SK-N-SH (cell line): Measurements from ENCODE around the gene ITCH. TPM values are rescaled to one million over a fixed set of nuclear protein-coding genes. Genes with fewer than 3 reads are reported as not detected.

Experiments used
- CTCF ChIA-PET: fragments of 300-600, 350-600 bp; formaldehyde crosslinking; extraction: SDS; loops from one replicate; lab custom pipeline; 2021; lab: Yijun Ruan, JAX
- POLR2A ChIA-PET: fragments of 350-600 bp; sonication (Branson Sonifier 250); formaldehyde crosslinking; extraction: SDS; loops from one replicate; lab custom pipeline; 2020; ENCODE audit warnings: antibody characterized with exemption, inconsistent platforms; lab: Yijun Ruan, JAX
- DNase-seq: peaks from one replicate; pipeline ENCODE4 v3.0.0; 2012
- H2AFZ ChIP-seq: fragments of 200-600 bp; sonication (generic); 2 replicates; pipeline ENCODE4 v1.8.1; 2016; ENCODE audit warnings: antibody characterized with exemption, mild to moderate bottlenecking, low read depth
- H3F3A ChIP-seq: fragments of 200-600 bp; sonication (generic); replicated peaks from 2 replicates; pipeline ENCODE3; 2016; ENCODE audit warnings: antibody characterized with exemption, mild to moderate bottlenecking; ENCODE audit not compliant: insufficient read depth
- H3K27ac ChIP-seq, 2 experiments: fragments of 200-500 bp in 1 of 2; fragments of 200-600 bp in 1 of 2; sonication (Bioruptor generic) in 1 of 2; sonication (generic), shearing (Covaris generic) in 1 of 2; 2 replicates each; pipeline versions ENCODE4 v1.5.1 to v1.6.1; 2014 to 2016; ENCODE audit warnings: low read depth in 2 of 2, inconsistent platforms in 1 of 2, low read length in 1 of 2, mild to moderate bottlenecking in 1 of 2, mixed read lengths in 1 of 2
- H3K27me3 ChIP-seq: fragments of 200-600 bp; sonication (generic), shearing (Covaris generic); 2 replicates; pipeline ENCODE4 v1.6.1; 2016; ENCODE audit warnings: mixed run types; ENCODE audit not compliant: insufficient read depth
- H3K36me3 ChIP-seq, 2 experiments: fragments of 200-500 bp in 1 of 2; fragments of 200-600 bp in 1 of 2; sonication (Bioruptor generic) in 1 of 2; sonication (generic) in 1 of 2; replicated peaks in 1 of 2; 2 replicates each; pipeline versions ENCODE3 to v1.5.1; 2014 to 2016; ENCODE audit warnings: low read length in 1 of 2, mild to moderate bottlenecking in 1 of 2; ENCODE audit not compliant: insufficient read depth in 2 of 2, control insufficient read depth in 1 of 2
- H3K4me1 ChIP-seq, 2 experiments: fragments of 200-500 bp in 1 of 2; fragments of 200-600 bp in 1 of 2; sonication (Bioruptor generic) in 1 of 2; sonication (generic), shearing (Covaris generic) in 1 of 2; 2 replicates each; pipeline versions ENCODE4 v1.5.1 to v1.6.1; 2014 to 2016; ENCODE audit warnings: low read depth in 1 of 2, low read length in 1 of 2, mixed run types in 1 of 2; ENCODE audit not compliant: insufficient read depth in 2 of 2, control insufficient read depth in 1 of 2
- H3K4me2 ChIP-seq: fragments of 200-600 bp; sonication (generic), shearing (Covaris generic); 2 replicates; pipeline ENCODE4 v1.6.1; 2017; ENCODE audit warnings: mixed run types
- H3K4me3 ChIP-seq, 2 experiments: fragments of 200-500 bp in 1 of 2; fragments of 200-600 bp in 1 of 2; sonication (Bioruptor generic) in 1 of 2; sonication (generic), shearing (Covaris generic) in 1 of 2; 2 replicates each; pipeline versions ENCODE4 v1.5.1 to v1.8.1; 2014 to 2016; ENCODE audit warnings: low read depth in 2 of 2, inconsistent platforms in 1 of 2, low read length in 1 of 2, mild to moderate bottlenecking in 1 of 2, mixed read lengths in 1 of 2, moderate library complexity in 1 of 2
- H3K79me2 ChIP-seq: fragments of 200-600 bp; sonication (generic); 2 replicates; pipeline ENCODE4 v1.8.1; 2017; ENCODE audit warnings: mild to moderate bottlenecking; ENCODE audit not compliant: insufficient read depth
- H3K9ac ChIP-seq: fragments of 200-600 bp; sonication (generic); 2 replicates; pipeline ENCODE4 v1.6.1; 2017; ENCODE audit warnings: mixed run types
- H3K9me2 ChIP-seq: fragments of 200-600 bp; sonication (generic); 2 replicates; pipeline ENCODE4 v1.6.1; 2017; ENCODE audit warnings: mixed run types
- H3K9me3 ChIP-seq: fragments of 200-600 bp; sonication (generic); 2 replicates; pipeline ENCODE4 v1.6.1; 2017; ENCODE audit warnings: mixed run types, mild to moderate bottlenecking, moderate library complexity
- H4K20me1 ChIP-seq: fragments of 200-600 bp; sonication (generic); 2 replicates; pipeline ENCODE4 v1.6.1; 2017; ENCODE audit warnings: mild to moderate bottlenecking, mixed run types; ENCODE audit not compliant: insufficient read depth
- CHD2 ChIP-seq: fragments of 150-350 bp; IDR thresholded peaks from 2 replicates; pipeline ENCODE4 v1.6.1; 2018; ENCODE audit warnings: low read length; ENCODE audit not compliant: partially characterized antibody
- ELF1 ChIP-seq: IDR thresholded peaks from 2 replicates; pipeline ENCODE4 v1.4.0; 2012
- EP300 ChIP-seq, 2 experiments: IDR thresholded peaks; 2 replicates each; pipeline versions ENCODE4 v1.4.0 to v1.6.1; 2012; ENCODE audit warnings: borderline replicate concordance in 1 of 2, low read depth in 1 of 2, low read length in 1 of 2
- FOSL2 ChIP-seq: IDR thresholded peaks from 2 replicates; pipeline ENCODE4 v1.4.0; 2012; ENCODE audit warnings: low read depth, mild to moderate bottlenecking, moderate library complexity, borderline replicate concordance
- FOXJ3 ChIP-seq: sonication (generic); formaldehyde crosslinking; IDR thresholded peaks from 2 replicates; pipeline ENCODE4 v1.5.1; 2020; ENCODE audit warnings: mild to moderate bottlenecking, missing genetic modification reagents
- GABPA ChIP-seq: IDR thresholded peaks from 2 replicates; pipeline ENCODE4 v1.4.0; 2012; ENCODE audit warnings: low read depth, mild to moderate bottlenecking
- MEF2A ChIP-seq: IDR thresholded peaks from 2 replicates; pipeline ENCODE4 v1.4.0; 2012; ENCODE audit warnings: low read depth, borderline replicate concordance
- MXI1 ChIP-seq: IDR thresholded peaks from 2 replicates; pipeline ENCODE4 v1.6.1; 2012; ENCODE audit warnings: mild to moderate bottlenecking, low read depth, low read length, improper control_type of control experiment
- NFIC ChIP-seq: IDR thresholded peaks from 2 replicates; pipeline ENCODE4 v1.4.0; 2012; ENCODE audit warnings: borderline replicate concordance
- NRF1 ChIP-seq: IDR thresholded peaks from 2 replicates; pipeline ENCODE4 v1.6.1; 2012; ENCODE audit warnings: low read depth, mild to moderate bottlenecking, low read length
- POLR2AphosphoS5 ChIP-seq: IDR thresholded peaks from 2 replicates; pipeline ENCODE4 v1.6.1; 2012; ENCODE audit warnings: low read depth, low read length
- RCOR1 ChIP-seq: fragments of 150-350 bp; IDR thresholded peaks from 2 replicates; pipeline ENCODE4 v1.6.1; 2017; ENCODE audit warnings: antibody characterized with exemption, low read length
- RFX5 ChIP-seq: IDR thresholded peaks from 2 replicates; pipeline ENCODE4 v1.6.1; 2012; ENCODE audit warnings: mild to moderate bottlenecking, improper control_type of control experiment, low read length
- RXRA ChIP-seq: IDR thresholded peaks from 2 replicates; pipeline ENCODE4 v1.4.0; 2012; ENCODE audit warnings: low read depth, mild to moderate bottlenecking, borderline replicate concordance
- SIN3A ChIP-seq: IDR thresholded peaks from 2 replicates; pipeline ENCODE4 v1.6.1; 2012; ENCODE audit warnings: low read depth, mild to moderate bottlenecking, low read length, moderate library complexity, borderline replicate concordance
- TAF1 ChIP-seq: IDR thresholded peaks from 2 replicates; pipeline ENCODE4 v1.6.1; 2012; ENCODE audit warnings: low read depth, mild to moderate bottlenecking, low read length, moderate library complexity, borderline replicate concordance
- TCF12 ChIP-seq: IDR thresholded peaks from 2 replicates; pipeline ENCODE4 v1.4.0; 2012
- TEAD4 ChIP-seq: IDR thresholded peaks from 2 replicates; pipeline ENCODE4 v1.4.0; 2012; ENCODE audit warnings: mild to moderate bottlenecking, borderline replicate concordance; ENCODE audit not compliant: insufficient read depth
- whole genome bisulfite sequencing: methylation state at CpG from one replicate; pipeline ENCODE4 v1.1.6; 2017; ENCODE audit warnings: low lambda C conversion rate; 5-methylcytosine and 5-hydroxymethylcytosine counted together
- polyA plus RNA-seq, 3 experiments: library from polyadenylated mRNA; depleted of rRNA; stranded (reverse); fragments of >200 nt; gene quantifications; 2 replicates each; pipeline ENCODE4 v1.2.3, GENCODE V29; 2012
- TF ChIP-seq, protein P1 (sequence below): IDR thresholded peaks from 2 replicates; pipeline ENCODE4; 2012

ITCH gene
- polyA plus RNA-seq, 1 of the 3 experiments (the other 2 are of a cell fraction): 3.8 TPM

DNA sequence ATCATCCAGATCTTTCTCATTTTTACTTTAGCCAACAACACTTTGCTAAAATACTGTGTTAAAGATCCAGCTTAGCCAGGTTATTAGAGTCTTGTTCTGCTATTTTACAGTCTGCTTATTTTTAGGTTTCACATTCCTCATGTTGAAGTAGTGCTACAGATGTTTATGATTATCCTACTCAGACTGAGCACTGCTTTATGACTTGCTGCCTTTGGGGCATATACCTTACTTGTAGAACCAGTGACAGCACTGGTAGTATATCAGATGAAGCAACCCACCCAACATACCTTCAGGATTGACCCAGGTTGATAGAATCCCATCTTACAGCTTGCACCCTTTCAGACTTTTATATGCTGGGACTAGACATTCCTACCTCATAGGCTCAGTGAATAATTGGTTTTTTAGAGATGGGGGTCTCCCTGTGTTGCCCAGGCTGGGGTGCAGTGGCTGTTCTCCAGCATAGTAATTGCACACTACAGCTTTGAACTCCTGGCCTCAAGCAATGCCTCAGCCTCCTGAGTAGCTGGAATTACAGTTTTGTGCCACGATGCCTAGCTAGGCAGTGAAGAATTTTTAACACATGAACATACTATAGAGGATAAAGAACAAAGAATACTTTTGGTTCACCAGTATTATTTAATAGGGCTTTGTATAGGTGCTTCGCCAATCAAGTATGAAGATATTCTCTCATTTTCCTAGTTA is 89.4 kb downstream of the ITCH start:
- Histone ChIP-seq H3K27ac (peak overlapping the region; percentile 39 to 43; a peak in 2 of 4 replicates), H3K9ac (no peak overlapping the region), H3K9me3 (no peaks in the 10 kb centered on the region), H3K4me2 (no peak overlapping the region; the same call in 1 of the 2 replicates), H3K79me2 (peaks cover 7% of the 10 kb centered on the region; the same call in 1 of the 2 replicates), H3K36me3 (peaks cover 33 to 53% of the 10 kb centered on the region in 2 experiments), H4K20me1 (no peaks in the 10 kb centered on the region), H3K4me3 (no peak overlapping the region), H3K27me3 (no peaks in the 10 kb centered on the region), H3K9me2 (no peaks in the 10 kb centered on the region), H3F3A (peaks cover 4% of the 10 kb centered on the region), H2AFZ (no peak overlapping the region), H3K4me1 (peaks cover 4 to 7% of the 10 kb centered on the region in 2 experiments; a peak in 2 of 4 replicates)
- WGBS: 95% methylated on average over 2 of the region's 2 CpGs
- POLR2A ChIA-PET: no interaction called here
- CTCF ChIA-PET: interaction anchor here (0.8 to 3.4 kb wide), 2 partner anchors 18 to 140 kb away, joined by 4 to 19 read pairs; no protein-coding TSS in a partner anchor
- peak; percentile 36 for DNase-seq
- TF ChIP-seq, protein P1, sequence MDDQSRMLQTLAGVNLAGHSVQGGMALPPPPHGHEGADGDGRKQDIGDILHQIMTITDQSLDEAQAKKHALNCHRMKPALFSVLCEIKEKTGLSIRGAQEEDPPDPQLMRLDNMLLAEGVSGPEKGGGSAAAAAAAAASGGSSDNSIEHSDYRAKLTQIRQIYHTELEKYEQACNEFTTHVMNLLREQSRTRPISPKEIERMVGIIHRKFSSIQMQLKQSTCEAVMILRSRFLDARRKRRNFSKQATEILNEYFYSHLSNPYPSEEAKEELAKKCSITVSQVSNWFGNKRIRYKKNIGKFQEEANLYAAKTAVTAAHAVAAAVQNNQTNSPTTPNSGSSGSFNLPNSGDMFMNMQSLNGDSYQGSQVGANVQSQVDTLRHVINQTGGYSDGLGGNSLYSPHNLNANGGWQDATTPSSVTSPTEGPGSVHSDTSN: no peak
- TF ChIP-seq RCOR1: peak; percentile 52; the same call in 1 of the 2 replicates
- TF ChIP-seq TCF12: peak; percentile 62
- TF ChIP-seq POLR2AphosphoS5: no peak
- TF ChIP-seq NRF1: no peak
- peak; percentile 26 for TF ChIP-seq CHD2
- no peak for TF ChIP-seq FOXJ3 (CRISPR knock-in tag)
- no peak for TF ChIP-seq MXI1

DNA sequence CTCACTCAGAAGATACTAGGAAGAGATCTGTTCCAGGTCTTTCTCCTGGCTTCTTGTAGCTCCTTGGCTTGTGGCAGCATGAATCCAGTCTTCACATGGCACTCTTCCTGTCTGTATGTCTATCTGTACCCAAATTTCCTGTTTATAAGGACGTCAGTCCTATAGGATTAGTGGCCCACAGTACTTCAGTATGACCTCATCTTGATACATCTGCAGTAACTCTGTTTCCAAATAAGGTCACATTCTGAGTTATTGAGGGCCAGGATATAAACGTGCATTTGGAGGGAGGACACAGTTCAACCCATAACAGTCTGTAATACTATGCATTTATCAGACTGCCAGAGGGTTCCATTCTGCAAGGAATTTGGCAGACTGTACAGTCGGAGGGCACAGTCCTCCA is 95.6 kb downstream of the ITCH start:
- CTCF ChIA-PET: interaction anchor here (0.9 to 1.5 kb wide), 3 partner anchors 13 to 146 kb away, joined by 3 to 6 read pairs (median 3); no protein-coding TSS in a partner anchor
- Histone ChIP-seq H3K27me3 (no peaks in the 10 kb centered on the region), H3K4me1 (no peaks in the 10 kb centered on the region; a peak in 1 of 4 replicates), H2AFZ (no peak overlapping the region), H3K4me2 (no peak overlapping the region), H3K4me3 (no peak overlapping the region), H3K9ac (no peak overlapping the region), H3K9me2 (no peaks in the 10 kb centered on the region), H3K27ac (no peak overlapping the region), H3K79me2 (peaks cover 14% of the 10 kb centered on the region; the same call in 1 of the 2 replicates), H3K36me3 (peaks cover 36 to 62% of the 10 kb centered on the region in 2 experiments), H3F3A (peaks cover 9% of the 10 kb centered on the region), H4K20me1 (no peaks in the 10 kb centered on the region), H3K9me3 (no peaks in the 10 kb centered on the region)
- TF ChIP-seq GABPA (no peak), ELF1 (no peak), TEAD4 (no peak), RXRA (no peak), SIN3A (no peak), FOSL2 (no peak), POLR2AphosphoS5 (no peak), EP300 (IDR thresholded peaks at IDR 0.05; ENCODE audit: borderline replicate concordance in 1 of 2, low read depth in 1 of 2, low read length in 1 of 2) (no peak), TAF1 (no peak), MEF2A (no peak), RCOR1 (no peak), FOXJ3 (CRISPR knock-in tag) (no peak), RFX5 (no peak), CHD2 (no peak), NFIC (no peak)
- TF ChIP-seq, protein P1: no peak
- POLR2A ChIA-PET: interaction anchor here (0.6 kb wide), 1 partner anchor 11 kb away, joined by 3 read pairs; no protein-coding TSS in a partner anchor
- DNase-seq: no peak
- 85% methylated on average over 3 of the region's 3 CpGs for WGBS
